ENCODE measurements around the gene TCL1B. TPM values are rescaled to one million over a fixed set of nuclear protein-coding genes. Genes with fewer than 3 reads are reported as not detected.

The TCL1B gene
- total RNA-seq, 2 donors from 2014 or later, result 1.4 TPM; not detected in 1

DNA sequence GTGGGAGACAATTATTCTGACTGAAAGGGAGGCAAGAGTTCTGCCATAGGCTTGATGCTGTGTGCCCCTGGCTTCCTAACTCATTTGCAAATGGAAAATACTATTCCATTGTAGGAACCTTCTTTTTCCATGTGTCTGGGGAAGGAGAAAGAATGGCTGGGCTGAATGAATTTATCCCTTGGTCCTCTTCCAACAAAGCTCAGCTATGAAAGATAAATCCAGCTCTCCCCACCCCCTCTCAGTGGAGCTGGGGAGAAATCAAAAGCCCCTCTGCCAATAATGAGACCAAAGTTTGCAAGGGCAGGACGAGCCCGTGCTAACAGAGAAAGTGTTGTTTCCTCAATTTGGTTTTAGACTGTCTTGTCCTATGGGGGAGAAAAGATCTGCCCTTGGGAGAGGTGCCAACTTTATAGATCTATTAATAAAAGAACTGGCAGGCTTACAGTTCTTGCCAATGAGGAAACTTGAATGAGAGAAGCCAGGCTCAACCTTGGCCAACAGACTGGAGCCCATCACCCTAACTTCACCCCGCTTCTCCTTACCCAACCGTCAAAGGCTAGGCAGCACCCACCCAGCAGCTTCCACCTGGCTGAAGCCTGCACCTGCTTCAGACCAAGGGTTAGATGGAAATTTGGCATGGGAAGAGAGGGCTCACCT lies 8.9 kb upstream of the TCL1B start:
- no peak overlapping the region for H3K4me3 ChIP-seq
- TF ChIP-seq, protein P1, sequence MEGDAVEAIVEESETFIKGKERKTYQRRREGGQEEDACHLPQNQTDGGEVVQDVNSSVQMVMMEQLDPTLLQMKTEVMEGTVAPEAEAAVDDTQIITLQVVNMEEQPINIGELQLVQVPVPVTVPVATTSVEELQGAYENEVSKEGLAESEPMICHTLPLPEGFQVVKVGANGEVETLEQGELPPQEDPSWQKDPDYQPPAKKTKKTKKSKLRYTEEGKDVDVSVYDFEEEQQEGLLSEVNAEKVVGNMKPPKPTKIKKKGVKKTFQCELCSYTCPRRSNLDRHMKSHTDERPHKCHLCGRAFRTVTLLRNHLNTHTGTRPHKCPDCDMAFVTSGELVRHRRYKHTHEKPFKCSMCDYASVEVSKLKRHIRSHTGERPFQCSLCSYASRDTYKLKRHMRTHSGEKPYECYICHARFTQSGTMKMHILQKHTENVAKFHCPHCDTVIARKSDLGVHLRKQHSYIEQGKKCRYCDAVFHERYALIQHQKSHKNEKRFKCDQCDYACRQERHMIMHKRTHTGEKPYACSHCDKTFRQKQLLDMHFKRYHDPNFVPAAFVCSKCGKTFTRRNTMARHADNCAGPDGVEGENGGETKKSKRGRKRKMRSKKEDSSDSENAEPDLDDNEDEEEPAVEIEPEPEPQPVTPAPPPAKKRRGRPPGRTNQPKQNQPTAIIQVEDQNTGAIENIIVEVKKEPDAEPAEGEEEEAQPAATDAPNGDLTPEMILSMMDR (IDR thresholded peaks at IDR 0.05), result no peak
- TF ChIP-seq POLR2AphosphoS5 (IDR thresholded peaks at IDR 0.05) (no peak), POLR2A (IDR thresholded peaks at IDR 0.05) (no peak)
- intact Hi-C loops (cut with DNase I), result no loop called here
- 63% methylated on average over 4 of the region's 4 CpGs for WGBS
- H3K27ac ChIP-seq, result no peak overlapping the region
- H3K36me3 ChIP-seq, result no peaks in the 10 kb centered on the region
- H3K9me3 ChIP-seq, result no peaks in the 10 kb centered on the region
- H3K27me3 ChIP-seq (replicated peaks; ENCODE audit: insufficient read depth), result no peaks in the 10 kb centered on the region
- DNase-seq (ENCODE audit: low spot score), result no peak
- no peaks in the 10 kb centered on the region for H3K4me1 ChIP-seq (replicated peaks)

DNA sequence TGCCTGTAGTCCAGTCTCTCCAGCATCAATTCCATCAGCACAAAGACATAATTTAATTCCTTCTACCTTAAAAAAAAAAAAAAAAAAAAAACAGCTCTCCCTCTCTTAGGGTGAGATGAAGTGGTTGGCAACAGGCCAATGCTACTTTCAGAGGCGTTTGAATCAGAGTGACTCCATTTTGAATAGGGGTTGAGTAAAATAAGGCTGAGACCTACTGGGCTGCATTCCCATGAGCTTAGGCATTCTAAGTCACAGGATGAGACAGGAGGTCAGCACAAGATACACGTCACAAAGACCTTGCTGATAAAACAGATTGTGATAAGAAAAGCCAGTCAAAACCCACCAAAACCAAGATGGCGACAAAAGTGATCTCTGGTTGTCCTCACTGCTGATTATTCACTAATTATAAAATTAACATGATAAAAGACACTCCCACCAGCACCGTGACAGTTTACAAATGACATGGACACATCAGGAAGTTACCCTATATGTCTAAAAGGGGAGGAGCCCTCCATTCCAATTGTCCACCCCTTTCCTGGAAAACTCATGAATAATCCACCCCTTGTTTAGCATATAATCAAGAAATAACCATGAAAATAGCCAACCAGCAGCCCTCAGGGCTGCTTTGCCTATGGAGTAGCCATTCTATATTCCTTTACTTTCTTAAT lies 6.9 kb upstream of the TCL1B start:
- TF ChIP-seq POLR2AphosphoS5 (IDR thresholded peaks at IDR 0.05), result no peak
- no peak for TF ChIP-seq POLR2A (IDR thresholded peaks at IDR 0.05)
- TF ChIP-seq, protein P1 (IDR thresholded peaks at IDR 0.05), result no peak
- WGBS, result 69% methylated on average over 4 of the region's 4 CpGs
- no peak for DNase-seq (ENCODE audit: low spot score)

DNA sequence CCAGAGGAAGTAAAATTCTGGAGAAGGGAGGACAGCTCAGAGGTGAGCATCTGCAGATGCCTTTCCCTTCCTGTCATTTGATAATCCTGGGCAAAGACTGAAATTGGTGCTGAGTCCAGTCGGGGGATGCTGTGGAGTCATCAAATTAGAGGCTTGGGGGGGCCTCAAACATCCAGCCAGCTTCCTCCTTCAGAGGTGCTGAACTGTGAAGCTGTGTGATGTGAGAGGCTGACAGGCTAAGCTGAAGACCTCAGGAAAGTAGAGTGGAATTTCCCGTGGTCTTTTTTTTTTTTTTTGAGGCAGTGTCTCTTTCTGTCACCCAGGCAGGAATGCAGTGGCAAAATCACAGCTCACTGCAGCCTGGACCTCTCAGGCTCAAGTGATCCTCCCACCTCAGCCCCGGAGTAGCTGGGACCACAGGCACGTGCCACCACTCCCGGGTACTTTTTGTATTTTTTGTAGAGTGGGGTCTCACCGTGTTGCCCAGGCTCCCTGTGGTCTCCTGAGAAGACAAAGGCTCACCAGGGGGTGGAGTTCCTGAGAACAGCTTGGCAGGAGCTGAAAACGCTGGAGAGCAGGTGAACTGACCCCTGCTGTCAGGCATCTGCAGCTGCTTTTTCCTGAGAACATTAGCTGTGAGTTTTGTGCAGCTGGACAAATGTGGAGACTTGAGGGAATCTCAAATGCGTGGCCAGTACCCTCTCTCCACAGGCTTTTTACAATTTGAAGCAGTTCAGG lies 6.1 kb upstream of the TCL1B start:
- intact Hi-C loops (cut with DNase I), result no loop called here

More for the DNA sequence above, 6.9 kb upstream of the TCL1B start:
- Histone ChIP-seq H3K27ac (no peak overlapping the region), H3K4me1 (replicated peaks) (no peaks in the 10 kb centered on the region), H3K4me3 (no peak overlapping the region), H3K27me3 (replicated peaks; ENCODE audit: insufficient read depth) (no peaks in the 10 kb centered on the region), H3K36me3 (no peaks in the 10 kb centered on the region), H3K9me3 (no peaks in the 10 kb centered on the region)
- intact Hi-C loops (cut with DNase I), result no loop called here

DNA sequence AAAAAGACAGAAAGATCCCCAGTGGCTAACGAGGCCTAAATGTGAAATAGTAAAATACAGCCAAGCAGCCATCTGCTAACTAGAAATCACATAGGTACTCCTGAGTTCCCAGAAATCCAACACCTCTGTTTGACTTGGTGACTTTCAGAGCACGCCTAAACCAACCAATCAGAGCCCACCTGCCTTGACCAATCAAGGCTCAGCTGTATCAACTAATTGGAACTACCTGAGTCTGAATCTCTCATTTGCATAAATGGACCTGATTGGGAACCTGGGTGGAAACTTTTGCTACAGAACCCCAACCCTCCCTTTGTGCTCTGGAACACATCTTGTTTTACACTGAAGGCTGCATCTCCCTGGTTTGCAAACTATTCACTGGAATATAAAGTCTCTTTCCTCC lies 5.1 kb upstream of the TCL1B start:
- Histone ChIP-seq H3K27ac (no peak overlapping the region), H3K36me3 (no peaks in the 10 kb centered on the region), H3K4me1 (replicated peaks) (no peaks in the 10 kb centered on the region), H3K4me3 (no peak overlapping the region), H3K9me3 (no peaks in the 10 kb centered on the region), H3K27me3 (replicated peaks; ENCODE audit: insufficient read depth) (no peaks in the 10 kb centered on the region)
- whole genome bisulfite sequencing, result 85% methylated on average over 2 of the region's 2 CpGs
- no peak for DNase-seq (ENCODE audit: low spot score)
- intact Hi-C loops (cut with DNase I), result no loop called here
- TF ChIP-seq, protein P1 (IDR thresholded peaks at IDR 0.05), result no peak
- no peak for TF ChIP-seq POLR2AphosphoS5 (IDR thresholded peaks at IDR 0.05)
- TF ChIP-seq POLR2A (IDR thresholded peaks at IDR 0.05), result no peak

More for the DNA sequence above, 6.1 kb upstream of the TCL1B start:
- Histone ChIP-seq H3K27me3 (replicated peaks; ENCODE audit: insufficient read depth) (no peaks in the 10 kb centered on the region), H3K36me3 (no peaks in the 10 kb centered on the region), H3K4me1 (replicated peaks) (no peaks in the 10 kb centered on the region), H3K4me3 (no peak overlapping the region), H3K27ac (no peak overlapping the region), H3K9me3 (no peaks in the 10 kb centered on the region)
- no peak for DNase-seq (ENCODE audit: low spot score)
- WGBS, result 37% methylated on average over 8 of the region's 8 CpGs
- no peak for TF ChIP-seq POLR2AphosphoS5 (IDR thresholded peaks at IDR 0.05)
- no peak for TF ChIP-seq POLR2A (IDR thresholded peaks at IDR 0.05)
- TF ChIP-seq, protein P1 (IDR thresholded peaks at IDR 0.05), result no peak
